Tibial nerve (tissue), 3 donors: Measurements from ENCODE around the gene SDCCAG8.

Source experiments
- POLR2A ChIP-seq, 2 donors: fragments of 450-650 bp; IDR thresholded peaks; one replicate each; pipeline ENCODE4 v1.6.1; 2017; ENCODE audit warnings: antibody characterized with exemption in 2 of 2, mild to moderate bottlenecking in 2 of 2, moderate library complexity in 2 of 2
- TF ChIP-seq, protein P1 (sequence below), 5 experiments: fragments of 200-600 bp in 3 of 5; fragments of 450-650 bp in 2 of 5; sonication (generic) in 3 of 5; IDR thresholded peaks; one replicate each; pipeline ENCODE4 v1.5.1; 2016 to 2019; ENCODE audit warnings: antibody characterized with exemption in 5 of 5, mild to moderate bottlenecking in 3 of 5, moderate library complexity in 2 of 5

DNA sequence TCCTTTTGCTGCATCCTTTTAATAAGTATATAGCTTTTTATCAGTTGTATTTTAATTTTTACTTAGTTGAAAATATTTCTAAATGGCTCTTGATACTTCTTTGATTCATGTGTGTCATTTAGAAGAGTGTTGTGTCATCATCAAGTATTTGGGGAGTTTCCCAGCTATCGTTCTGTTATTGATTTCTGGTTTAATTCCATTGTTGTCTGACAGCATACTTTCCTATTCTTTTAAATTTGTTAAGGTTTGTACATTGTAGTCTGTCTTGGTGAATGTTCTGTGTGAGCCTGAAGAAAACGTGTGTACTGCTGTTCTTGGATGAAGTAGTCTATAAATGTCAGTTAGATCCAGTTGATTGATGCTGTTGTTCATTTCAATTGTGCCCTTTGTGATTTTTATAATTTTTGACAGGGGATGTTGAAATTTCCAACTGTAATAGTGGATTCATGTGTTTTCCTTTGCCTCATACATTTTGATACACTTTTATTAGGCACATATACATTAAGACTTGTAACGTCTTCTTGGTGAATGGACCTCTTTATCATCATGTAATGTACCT is 24.8 kb downstream of the SDCCAG8 start:
- TF ChIP-seq, protein P1, sequence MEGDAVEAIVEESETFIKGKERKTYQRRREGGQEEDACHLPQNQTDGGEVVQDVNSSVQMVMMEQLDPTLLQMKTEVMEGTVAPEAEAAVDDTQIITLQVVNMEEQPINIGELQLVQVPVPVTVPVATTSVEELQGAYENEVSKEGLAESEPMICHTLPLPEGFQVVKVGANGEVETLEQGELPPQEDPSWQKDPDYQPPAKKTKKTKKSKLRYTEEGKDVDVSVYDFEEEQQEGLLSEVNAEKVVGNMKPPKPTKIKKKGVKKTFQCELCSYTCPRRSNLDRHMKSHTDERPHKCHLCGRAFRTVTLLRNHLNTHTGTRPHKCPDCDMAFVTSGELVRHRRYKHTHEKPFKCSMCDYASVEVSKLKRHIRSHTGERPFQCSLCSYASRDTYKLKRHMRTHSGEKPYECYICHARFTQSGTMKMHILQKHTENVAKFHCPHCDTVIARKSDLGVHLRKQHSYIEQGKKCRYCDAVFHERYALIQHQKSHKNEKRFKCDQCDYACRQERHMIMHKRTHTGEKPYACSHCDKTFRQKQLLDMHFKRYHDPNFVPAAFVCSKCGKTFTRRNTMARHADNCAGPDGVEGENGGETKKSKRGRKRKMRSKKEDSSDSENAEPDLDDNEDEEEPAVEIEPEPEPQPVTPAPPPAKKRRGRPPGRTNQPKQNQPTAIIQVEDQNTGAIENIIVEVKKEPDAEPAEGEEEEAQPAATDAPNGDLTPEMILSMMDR (IDR thresholded peaks at IDR 0.05) = no peak
- no peak for TF ChIP-seq POLR2A (IDR thresholded peaks at IDR 0.05)
